HCT116 (cell line): ENCODE results near the gene CABLES1. TPM values are rescaled to one million over a fixed set of nuclear protein-coding genes. Genes with fewer than 3 reads are reported as not detected.

Experiments used
- ATAC-seq: fragments of 200-7000 bp; cut with Tn5 transposase; 2 replicates; pipeline ENCODE4 v1.9.1; 2020; ENCODE audit warnings: mild to moderate bottlenecking, moderate library complexity
- BruUV-seq: library from RNA; stranded (reverse); fragments of 400-500 nt; replicated peaks from 2 replicates; lab custom pipeline; 2021; lab: Mats Ljungman, UMichigan
- CTCF ChIA-PET: fragments of 300-600 bp; sonication (Branson Sonifier 250); formaldehyde crosslinking; loops from one replicate; lab custom pipeline; 2021; ENCODE audit warnings: antibody characterized with exemption; lab: Charles Lee
- POLR2A ChIA-PET: fragments of 300-600, 350-600 bp; sonication (Branson Sonifier 250); formaldehyde crosslinking; loops from one replicate; lab custom pipeline; 2021; ENCODE audit warnings: antibody characterized with exemption; lab: Charles Lee
- RAD21 ChIA-PET, 2 experiments: fragments of 300-600 bp; sonication (Branson Sonifier 250); formaldehyde crosslinking; loops; one replicate each; lab custom pipeline; 2023; ENCODE audit warnings: low total read pairs in 2 of 2; ENCODE audit not compliant: uncharacterized antibody in 2 of 2, unreplicated experiment in 2 of 2, low non-redundant PET in 1 of 2; lab: Charles Lee
- DNase-seq: peaks from one replicate; pipeline ENCODE4 v3.0.0-alpha.2; 2010; ENCODE audit warnings: low read depth, low spot score
- H2AFZ ChIP-seq: fragments of 200-600 bp; shearing (Covaris generic), sonication (generic); 2 replicates; pipeline ENCODE4 v1.6.1; 2017; ENCODE audit warnings: low read depth, mixed run types, mixed read lengths, antibody characterized with exemption, low read length; ENCODE audit not compliant: poor library complexity, severe bottlenecking
- H3K27ac ChIP-seq: 2 replicates; pipeline ENCODE4 v1.5.1; 2012; ENCODE audit warnings: low read depth, low read length
- H3K27me3 ChIP-seq: fragments of 200-600 bp; sonication (generic); 2 replicates; pipeline ENCODE4 v1.6.1; 2016; ENCODE audit warnings: mixed run types, low read length, mixed read lengths; ENCODE audit not compliant: insufficient read depth
- H3K36me3 ChIP-seq, 2 experiments: fragments of 200-500 bp in 1 of 2; fragments of 200-600 bp in 1 of 2; sonication (Bioruptor generic) in 1 of 2; sonication (generic) in 1 of 2; 2 replicates each; pipeline versions ENCODE4 v1.5.1 to v1.6.1; 2014 to 2016; ENCODE audit warnings: low read length in 2 of 2, inconsistent platforms in 1 of 2, mixed read lengths in 1 of 2, mixed run types in 1 of 2; ENCODE audit not compliant: insufficient read depth in 2 of 2, control insufficient read depth in 1 of 2
- H3K4me1 ChIP-seq, 2 experiments: fragments of 200-600 bp in 1 of 2; sonication (generic) in 1 of 2; 2 replicates each; pipeline versions ENCODE4 v1.5.1 to v1.6.1; 2012 to 2017; ENCODE audit warnings: low read length in 2 of 2, inconsistent platforms in 1 of 2, mild to moderate bottlenecking in 1 of 2, mixed read lengths in 1 of 2, mixed run types in 1 of 2, moderate library complexity in 1 of 2; ENCODE audit not compliant: insufficient read depth in 2 of 2, control insufficient read depth in 1 of 2
- H3K4me2 ChIP-seq: fragments of 200-600 bp; sonication (generic); 2 replicates; pipeline ENCODE4 v1.6.1; 2017; ENCODE audit warnings: mixed run types, low read length, mixed read lengths
- H3K4me3 ChIP-seq, 2 experiments: fragments of 200-600 bp in 1 of 2; sonication (generic) in 1 of 2; replicated peaks in 1 of 2; 2 replicates each; pipeline ENCODE4 v1.5.1; 2011 to 2016; ENCODE audit warnings: low read length in 2 of 2, control low read depth in 1 of 2, low read depth in 1 of 2, mild to moderate bottlenecking in 1 of 2, mixed read lengths in 1 of 2, mixed run types in 1 of 2
- H3K79me2 ChIP-seq: fragments of 200-600 bp; sonication (generic); 2 replicates; pipeline ENCODE4 v1.6.1; 2017; ENCODE audit warnings: mild to moderate bottlenecking, mixed run types, low read length, moderate library complexity, mixed read lengths; ENCODE audit not compliant: insufficient read depth
- H3K9ac ChIP-seq: fragments of 200-600 bp; sonication (generic); 2 replicates; pipeline ENCODE4 v1.6.1; 2016; ENCODE audit warnings: low read length, mixed read lengths
- H3K9me2 ChIP-seq: fragments of 200-600 bp; sonication (generic), shearing (Covaris generic); 2 replicates; pipeline ENCODE4 v1.6.1; 2017; ENCODE audit warnings: mixed run types, mild to moderate bottlenecking, moderate library complexity; ENCODE audit not compliant: insufficient read depth
- H3K9me3 ChIP-seq, 2 experiments: fragments of 200-500 bp in 1 of 2; fragments of 200-600 bp in 1 of 2; sonication (Bioruptor generic) in 1 of 2; sonication (generic) in 1 of 2; 2 replicates each; pipeline ENCODE4 v1.6.1; 2014 to 2017; ENCODE audit warnings: low read length in 2 of 2, mixed read lengths in 2 of 2, inconsistent platforms in 1 of 2, low read depth in 1 of 2, mild to moderate bottlenecking in 1 of 2, mixed run types in 1 of 2, moderate library complexity in 1 of 2; ENCODE audit not compliant: control insufficient read depth in 1 of 2, insufficient read depth in 1 of 2
- H4K20me1 ChIP-seq: fragments of 200-600 bp; sonication (generic), shearing (Covaris generic); 2 replicates; pipeline ENCODE4 v1.6.1; 2017; ENCODE audit warnings: mixed run types, mild to moderate bottlenecking, moderate library complexity; ENCODE audit not compliant: insufficient read depth
- ATF3 ChIP-seq: IDR thresholded peaks from 2 replicates; pipeline ENCODE4 v1.6.1; 2012
- CEBPB ChIP-seq: IDR thresholded peaks from 2 replicates; pipeline ENCODE4 v1.6.1; 2012; ENCODE audit warnings: low read depth
- EGR1 ChIP-seq: IDR thresholded peaks from 2 replicates; pipeline ENCODE4 v1.6.1; 2012; ENCODE audit warnings: low read depth
- ELF1 ChIP-seq: IDR thresholded peaks from 2 replicates; pipeline ENCODE4 v1.6.1; 2012; ENCODE audit warnings: low read depth, borderline replicate concordance
- EZH2 ChIP-seq: fragments of 200-600 bp; sonication (generic); IDR thresholded peaks from 2 replicates; pipeline ENCODE4 v1.6.1; 2017; ENCODE audit warnings: antibody characterized with exemption, mixed run types
- EZH2phosphoT487 ChIP-seq: fragments of 200-600 bp; IDR thresholded peaks from 2 replicates; pipeline ENCODE4 v1.6.1; 2018; ENCODE audit warnings: antibody characterized with exemption, borderline replicate concordance
- FOSL1 ChIP-seq: IDR thresholded peaks from 2 replicates; pipeline ENCODE4 v1.6.1; 2012; ENCODE audit warnings: low read depth
- MAX ChIP-seq: IDR thresholded peaks from 2 replicates; pipeline ENCODE4 v1.6.1; 2012
- RAD21 ChIP-seq: IDR thresholded peaks from 2 replicates; pipeline ENCODE4 v1.6.1; 2012; ENCODE audit warnings: low read depth, mild to moderate bottlenecking
- REST ChIP-seq: IDR thresholded peaks from 2 replicates; pipeline ENCODE4 v1.6.1; 2012; ENCODE audit warnings: low read depth
- SIN3A ChIP-seq: IDR thresholded peaks from 2 replicates; pipeline ENCODE4 v1.6.1; 2012; ENCODE audit warnings: low read depth
- SP1 ChIP-seq: IDR thresholded peaks from 2 replicates; pipeline ENCODE4 v1.6.1; 2012; ENCODE audit warnings: low read depth
- SRF ChIP-seq: IDR thresholded peaks from 2 replicates; pipeline ENCODE4 v1.6.1; 2012; ENCODE audit warnings: low read depth
- YY1 ChIP-seq: IDR thresholded peaks from 2 replicates; pipeline ENCODE4 v1.6.1; 2011; ENCODE audit warnings: low read length, low read depth, moderate library complexity, mild to moderate bottlenecking; ENCODE audit not compliant: insufficient replicate concordance; ENCODE audit errors: extremely low read depth
- ZBTB33 ChIP-seq: IDR thresholded peaks from 2 replicates; pipeline ENCODE4 v1.6.1; 2011; ENCODE audit warnings: mild to moderate bottlenecking, low read length, moderate library complexity; ENCODE audit not compliant: insufficient replicate concordance; ENCODE audit errors: extremely low read depth
- ZNF274 ChIP-seq: fragments of 200-500 bp; sonication (Bioruptor generic); IDR thresholded peaks from 2 replicates; pipeline ENCODE4 v1.6.1; 2014; ENCODE audit warnings: mild to moderate bottlenecking, low read depth, low read length, inconsistent platforms
- intact Hi-C: fragments of 100-400 bp; cut with micrococcal nuclease; formaldehyde crosslinking; loops from 2 replicates; pipeline ENCODE4 v1.10.0; 2022
- total RNA-seq: library from RNA; stranded (reverse); gene quantifications from one replicate; pipeline ENCODE4 v1.2.1, GENCODE V29; 2021; ENCODE audit not compliant: unreplicated experiment

CABLES1 gene
- total RNA-seq, 1 experiment from 2014 or later, result 7.7 TPM

- TF ChIP-seq REST (no peak), SP1 (no peak), EZH2phosphoT487 (no peak), SIN3A (no peak), YY1 (no peak), EGR1 (no peak), FOSL1 (no peak), ELF1 (no peak), MAX (no peak)
Measured at GRCh38 chr18:23151414-23152099, 16.3 kb downstream of the CABLES1 start (continued).

GRCh38 chr18:23154030-23154429, 18.7 kb downstream of the CABLES1 start:
- Histone ChIP-seq H3K4me2 (no peak overlapping the region), H3K27me3 (no peaks in the 10 kb centered on the region), H4K20me1 (no peaks in the 10 kb centered on the region), H3K27ac (no peak overlapping the region), H3K9me2 (no peaks in the 10 kb centered on the region), H3K79me2 (no peaks in the 10 kb centered on the region), H3K36me3 (no peaks in the 10 kb centered on the region), H3K4me3 (no peak overlapping the region), H3K9ac (no peak overlapping the region), H3K4me1 (peaks cover 0 to 6% of the 10 kb centered on the region in 2 experiments; a peak in 1 of 4 replicates), H2AFZ (no peak overlapping the region), H3K9me3 (no peaks in the 10 kb centered on the region)
- ChIA-PET RAD21 (no interaction called here), CTCF (no interaction called here), POLR2A (no interaction called here)
- no TSS peak for BruUV-seq
- ATAC-seq (no peak), DNase-seq (no peak)
- intact Hi-C loops, result no loop called here
- TF ChIP-seq CEBPB, result no peak
- TF ChIP-seq ZNF274, result no peak
- TF ChIP-seq EZH2phosphoT487, result no peak
- no peak for TF ChIP-seq EZH2
- TF ChIP-seq RAD21, result no peak
- TF ChIP-seq MAX, result no peak
- TF ChIP-seq SP1, result no peak
- no peak for TF ChIP-seq SIN3A
- no peak for TF ChIP-seq EGR1
- no peak for TF ChIP-seq ZBTB33
- no peak for TF ChIP-seq SRF
- no peak for TF ChIP-seq ATF3
- TF ChIP-seq YY1, result no peak
